Pons (tissue), 1 donor: ENCODE results near the gene ARHGEF28.

Experiments
- DNase-seq: peaks from one replicate; pipeline ENCODE4 v3.0.0-alpha.2; 2016; ENCODE audit warnings: low spot score

ARHGEF28 gene

GRCh38 chr5:73815631-73816030, 189.6 kb downstream of the ARHGEF28 start:
- no peak for DNase-seq

GRCh38 chr5:73816656-73817420, 190.8 kb downstream of the ARHGEF28 start:
- DNase-seq, result no peak

- DNase-seq, result no peak
These were observed 192.4 kb downstream of the ARHGEF28 start for GRCh38 chr5:73818357-73818756.

GRCh38 chr5:73820326-73820725, 194.3 kb downstream of the ARHGEF28 start:
- no peak for DNase-seq

GRCh38 chr5:73821003-73821402, 195.0 kb downstream of the ARHGEF28 start:
- no peak for DNase-seq

GRCh38 chr5:73822278-73822988, 196.4 kb downstream of the ARHGEF28 start:
- DNase-seq, result no peak

- DNase-seq, result no peak
These were observed 197.0 kb downstream of the ARHGEF28 start for GRCh38 chr5:73822989-73823339.

- no peak for DNase-seq
These were observed 197.5 kb downstream of the ARHGEF28 start for GRCh38 chr5:73823508-73823925.

- DNase-seq, result no peak
These were observed 199.2 kb downstream of the ARHGEF28 start for GRCh38 chr5:73825199-73825598.

- DNase-seq, result no peak
These were observed 199.7 kb downstream of the ARHGEF28 start for GRCh38 chr5:73825736-73826135.

- no peak for DNase-seq
These were observed 200.5 kb downstream of the ARHGEF28 start for GRCh38 chr5:73826301-73827105.

- DNase-seq, result no peak
These were observed 201.1 kb downstream of the ARHGEF28 start for GRCh38 chr5:73827106-73827450.

- DNase-seq, result no peak
These were observed 202.5 kb downstream of the ARHGEF28 start for GRCh38 chr5:73828465-73828864.

GRCh38 chr5:73830646-73831045, 204.7 kb downstream of the ARHGEF28 start:
- no peak for DNase-seq

GRCh38 chr5:73831066-73831465, 205.1 kb downstream of the ARHGEF28 start:
- no peak for DNase-seq

GRCh38 chr5:73834693-73835092, 208.7 kb downstream of the ARHGEF28 start:
- DNase-seq, result no peak

GRCh38 chr5:73835726-73836125, 209.7 kb downstream of the ARHGEF28 start:
- no peak for DNase-seq

- no peak for DNase-seq
These were observed 210.6 kb downstream of the ARHGEF28 start for GRCh38 chr5:73836607-73837006.

GRCh38 chr5:73838901-73839300, 212.9 kb downstream of the ARHGEF28 start:
- DNase-seq, result no peak

- no peak for DNase-seq
These were observed 215.6 kb downstream of the ARHGEF28 start for GRCh38 chr5:73841641-73842040.

- no peak for DNase-seq
These were observed 218.2 kb downstream of the ARHGEF28 start for GRCh38 chr5:73844165-73844564.

GRCh38 chr5:73851471-73852181, 225.6 kb downstream of the ARHGEF28 start:
- no peak for DNase-seq
